K562 (cell line): ENCODE data around the gene FAF2. TPM values are rescaled to one million over a fixed set of nuclear protein-coding genes. Genes with fewer than 3 reads are reported as not detected.

Experiments used
- ARID4B ChIP-seq: sonication (generic); formaldehyde crosslinking; IDR thresholded peaks from 2 replicates; pipeline ENCODE4 v1.8.0; 2022; ENCODE audit warnings: mild to moderate bottlenecking, missing genetic modification reagents
- BMI1 ChIP-seq: fragments of 150-350 bp; IDR thresholded peaks from 2 replicates; pipeline ENCODE4 v1.6.1; 2014; ENCODE audit warnings: low read length
- FOXO4 ChIP-seq: fragments of 450-650 bp; formaldehyde crosslinking; IDR thresholded peaks from 2 replicates; pipeline ENCODE4 v1.4.0; 2020; ENCODE audit warnings: mild to moderate bottlenecking, moderate library complexity
- NFRKB ChIP-seq: fragments of 450-650 bp; IDR thresholded peaks from 2 replicates; pipeline ENCODE4 v1.6.1; 2016; ENCODE audit warnings: low read depth
- PHF8 ChIP-seq: fragments of 200-600 bp; sonication (generic); IDR thresholded peaks from 2 replicates; pipeline ENCODE4 v1.6.1; 2012; ENCODE audit warnings: mixed run types, mild to moderate bottlenecking, inconsistent platforms, low read length, moderate library complexity, borderline replicate concordance
- PREB ChIP-seq: sonication (generic); formaldehyde crosslinking; IDR thresholded peaks from 2 replicates; pipeline ENCODE4 v1.8.1; 2023; ENCODE audit warnings: mild to moderate bottlenecking, missing genetic modification reagents
- STAG1 ChIP-seq: sonication (generic); formaldehyde crosslinking; IDR thresholded peaks from 2 replicates; pipeline ENCODE4 v1.5.0; 2020; ENCODE audit warnings: missing genetic modification reagents, borderline replicate concordance
- VEZF1 ChIP-seq: fragments of 200-800 bp; sonication (Bioruptor generic); IDR thresholded peaks from 2 replicates; pipeline ENCODE4 v1.6.1; 2017; ENCODE audit warnings: missing genetic modification characterization, missing compliant biosample characterization
- polyA plus RNA-seq, 8 experiments: library from polyadenylated mRNA; depleted of rRNA in 4 of 8; stranded (reverse) in 5 of 8; unstranded in 3 of 8; fragments of >200 nt; fragmentation: Nextera tagmentation in 2 of 8; fragmentation: Illumina TruSeq in 1 of 8; extraction: Ambion mirVana in 2 of 8; extraction: Trizol in 1 of 8; gene quantifications; 2 replicates each; pipeline versions ENCODE4 v1.2.1 to v1.2.3, GENCODE V29; 2011 to 2014; ENCODE audit warnings: inconsistent platforms in 1 of 8, missing spikeins in 1 of 8
- total RNA-seq, 7 experiments: library from RNA; depleted of rRNA in 6 of 7; stranded (reverse); fragments of >200 nt in 6 of 7; fragmentation: Illumina TruSeq in 2 of 7; extraction: Trizol in 2 of 7; gene quantifications; 2 replicates each; pipeline versions ENCODE4 v1.2.1 to v1.2.3, GENCODE V29; 2011 to 2021; ENCODE audit warnings: low replicate concordance in 1 of 7
- TF ChIP-seq, protein P1 (sequence below): fragments of 250-450 bp; sonication (Bioruptor Pico); IDR thresholded peaks from 2 replicates; pipeline ENCODE4 v1.4.0; 2020; ENCODE audit warnings: mild to moderate bottlenecking, moderate library complexity
- TF ChIP-seq, protein P2 (sequence below), 2 experiments: IDR thresholded peaks; 2 replicates each; pipeline ENCODE4 v1.6.1; 2012; ENCODE audit warnings: improper control_type of control experiment in 2 of 2, low read depth in 2 of 2, low read length in 2 of 2, borderline replicate concordance in 1 of 2

Gene FAF2
- total and polyA plus RNA-seq, 9 of the 15 experiments (the other 6 are each of a cell fraction or from before 2014, with no cell fraction given): 25.0 to 44.6 (median 36.1) TPM

DNA sequence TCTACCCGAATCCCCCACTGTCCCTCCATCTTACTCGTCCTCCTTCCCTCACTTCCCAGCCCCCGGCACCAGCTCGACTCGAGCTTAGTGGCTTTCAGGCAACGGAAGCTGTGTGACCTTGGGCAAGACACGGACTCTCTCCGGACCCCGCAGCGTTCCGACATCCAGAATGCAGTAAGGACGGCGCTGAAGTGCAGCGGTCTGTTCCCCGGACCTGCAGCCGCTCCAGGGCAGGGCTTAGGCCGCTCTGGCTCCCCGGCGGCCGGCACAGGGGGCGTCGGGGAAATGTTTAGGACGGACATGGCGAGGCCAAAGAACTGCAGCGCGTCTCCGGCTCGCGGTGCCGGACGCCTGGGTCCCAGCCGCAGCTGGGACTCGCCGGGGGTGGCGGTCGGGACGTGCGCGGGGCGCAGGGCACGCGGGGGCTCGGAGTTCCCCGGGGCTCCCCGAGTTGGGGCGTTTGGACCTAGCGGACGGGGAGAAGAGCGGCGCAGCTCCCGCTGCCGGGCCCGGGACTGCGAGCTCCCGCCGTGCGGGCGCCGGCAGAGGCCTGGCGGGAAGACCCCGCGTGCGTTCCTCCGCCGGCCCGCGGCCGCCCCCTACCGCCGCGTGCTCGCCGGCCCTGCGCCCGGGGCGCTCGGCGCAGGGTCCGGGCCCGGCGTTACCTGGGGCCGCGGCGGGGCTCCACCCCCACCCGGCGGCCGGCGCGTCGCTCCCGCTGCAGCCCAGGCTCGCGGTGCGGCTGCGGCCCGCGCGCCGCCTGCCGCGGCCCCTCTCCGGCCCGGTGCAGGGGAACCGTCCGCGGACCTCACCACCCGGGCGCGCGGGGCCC is 94.6 kb downstream of the FAF2 start (continued):
- TF ChIP-seq VEZF1 (CRISPR knock-in tag): peak; percentile 64
- TF ChIP-seq, protein P1, sequence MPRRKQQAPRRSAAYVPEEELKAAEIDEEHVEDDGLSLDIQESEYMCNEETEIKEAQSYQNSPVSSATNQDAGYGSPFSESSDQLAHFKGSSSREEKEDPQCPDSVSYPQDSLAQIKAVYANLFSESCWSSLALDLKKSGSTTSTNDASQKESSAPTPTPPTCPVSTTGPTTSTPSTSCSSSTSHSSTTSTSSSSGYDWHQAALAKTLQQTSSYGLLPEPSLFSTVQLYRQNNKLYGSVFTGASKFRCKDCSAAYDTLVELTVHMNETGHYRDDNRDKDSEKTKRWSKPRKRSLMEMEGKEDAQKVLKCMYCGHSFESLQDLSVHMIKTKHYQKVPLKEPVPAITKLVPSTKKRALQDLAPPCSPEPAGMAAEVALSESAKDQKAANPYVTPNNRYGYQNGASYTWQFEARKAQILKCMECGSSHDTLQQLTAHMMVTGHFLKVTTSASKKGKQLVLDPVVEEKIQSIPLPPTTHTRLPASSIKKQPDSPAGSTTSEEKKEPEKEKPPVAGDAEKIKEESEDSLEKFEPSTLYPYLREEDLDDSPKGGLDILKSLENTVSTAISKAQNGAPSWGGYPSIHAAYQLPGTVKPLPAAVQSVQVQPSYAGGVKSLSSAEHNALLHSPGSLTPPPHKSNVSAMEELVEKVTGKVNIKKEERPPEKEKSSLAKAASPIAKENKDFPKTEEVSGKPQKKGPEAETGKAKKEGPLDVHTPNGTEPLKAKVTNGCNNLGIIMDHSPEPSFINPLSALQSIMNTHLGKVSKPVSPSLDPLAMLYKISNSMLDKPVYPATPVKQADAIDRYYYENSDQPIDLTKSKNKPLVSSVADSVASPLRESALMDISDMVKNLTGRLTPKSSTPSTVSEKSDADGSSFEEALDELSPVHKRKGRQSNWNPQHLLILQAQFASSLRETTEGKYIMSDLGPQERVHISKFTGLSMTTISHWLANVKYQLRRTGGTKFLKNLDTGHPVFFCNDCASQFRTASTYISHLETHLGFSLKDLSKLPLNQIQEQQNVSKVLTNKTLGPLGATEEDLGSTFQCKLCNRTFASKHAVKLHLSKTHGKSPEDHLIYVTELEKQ (CRISPR knock-in tag): no peak
- no peak for TF ChIP-seq PREB (CRISPR knock-in tag)
- no peak for TF ChIP-seq BMI1
- TF ChIP-seq PHF8: peak; percentile 56; the same call in 1 of the 2 replicates
- TF ChIP-seq NFRKB: 0 out of 2 replicates have a peak, but pooled peaks have one; percentile 20
- peak; percentile 39 for TF ChIP-seq ARID4B (CRISPR knock-in tag)
- no peak for TF ChIP-seq STAG1 (CRISPR knock-in tag)
- no peak for TF ChIP-seq FOXO4
- TF ChIP-seq, protein P2, sequence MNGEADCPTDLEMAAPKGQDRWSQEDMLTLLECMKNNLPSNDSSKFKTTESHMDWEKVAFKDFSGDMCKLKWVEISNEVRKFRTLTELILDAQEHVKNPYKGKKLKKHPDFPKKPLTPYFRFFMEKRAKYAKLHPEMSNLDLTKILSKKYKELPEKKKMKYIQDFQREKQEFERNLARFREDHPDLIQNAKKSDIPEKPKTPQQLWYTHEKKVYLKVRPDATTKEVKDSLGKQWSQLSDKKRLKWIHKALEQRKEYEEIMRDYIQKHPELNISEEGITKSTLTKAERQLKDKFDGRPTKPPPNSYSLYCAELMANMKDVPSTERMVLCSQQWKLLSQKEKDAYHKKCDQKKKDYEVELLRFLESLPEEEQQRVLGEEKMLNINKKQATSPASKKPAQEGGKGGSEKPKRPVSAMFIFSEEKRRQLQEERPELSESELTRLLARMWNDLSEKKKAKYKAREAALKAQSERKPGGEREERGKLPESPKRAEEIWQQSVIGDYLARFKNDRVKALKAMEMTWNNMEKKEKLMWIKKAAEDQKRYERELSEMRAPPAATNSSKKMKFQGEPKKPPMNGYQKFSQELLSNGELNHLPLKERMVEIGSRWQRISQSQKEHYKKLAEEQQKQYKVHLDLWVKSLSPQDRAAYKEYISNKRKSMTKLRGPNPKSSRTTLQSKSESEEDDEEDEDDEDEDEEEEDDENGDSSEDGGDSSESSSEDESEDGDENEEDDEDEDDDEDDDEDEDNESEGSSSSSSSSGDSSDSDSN (IDR thresholded peaks at IDR 0.05; ENCODE audit: borderline replicate concordance in 1 of 2, low read depth in 2 of 2, low read length in 2 of 2): peak; percentile 73 to 80; a peak in 1 of 4 replicates
